NCI-H524 treated with DMSO at 0.1 percent for 48 hours (cell line): ENCODE measurements around the gene DMP1.
A peak's percentile ranks its signal among the peaks of the same experiment; 100 is the strongest.

Experiments used
- DNase-seq: peaks from one replicate; lab custom pipeline; 2025; lab: John Stamatoyannopoulos, UW

The DMP1 gene, protein sequence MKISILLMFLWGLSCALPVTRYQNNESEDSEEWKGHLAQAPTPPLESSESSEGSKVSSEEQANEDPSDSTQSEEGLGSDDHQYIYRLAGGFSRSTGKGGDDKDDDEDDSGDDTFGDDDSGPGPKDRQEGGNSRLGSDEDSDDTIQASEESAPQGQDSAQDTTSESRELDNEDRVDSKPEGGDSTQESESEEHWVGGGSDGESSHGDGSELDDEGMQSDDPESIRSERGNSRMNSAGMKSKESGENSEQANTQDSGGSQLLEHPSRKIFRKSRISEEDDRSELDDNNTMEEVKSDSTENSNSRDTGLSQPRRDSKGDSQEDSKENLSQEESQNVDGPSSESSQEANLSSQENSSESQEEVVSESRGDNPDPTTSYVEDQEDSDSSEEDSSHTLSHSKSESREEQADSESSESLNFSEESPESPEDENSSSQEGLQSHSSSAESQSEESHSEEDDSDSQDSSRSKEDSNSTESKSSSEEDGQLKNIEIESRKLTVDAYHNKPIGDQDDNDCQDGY

DNA sequence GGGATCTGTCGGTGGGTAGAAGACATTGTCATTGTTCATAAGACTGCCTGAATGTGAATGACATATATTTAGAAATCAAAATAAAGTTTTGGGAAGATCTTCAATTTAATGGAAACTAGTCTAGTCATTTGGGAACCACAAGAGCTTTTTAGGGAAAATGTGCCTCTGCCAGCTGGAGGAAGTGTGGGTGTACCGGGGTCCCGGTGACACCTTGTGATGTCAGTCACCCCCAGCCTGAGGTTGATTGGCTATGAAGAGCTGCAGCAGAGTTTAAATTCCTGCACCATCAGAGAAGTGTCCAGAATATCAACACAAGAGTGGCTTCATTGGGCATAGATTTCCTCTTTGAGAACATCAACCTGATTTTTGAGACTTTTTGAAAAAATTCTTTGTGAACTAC lies at the start of gene DMP1:
TSS of gene DMP1 (plus strand) at position 301 of the 400 bp plus-strand sequence. CDS start 6,213 bp downstream, outside the sequence.
- no peak for DNase-seq

GRCh38 chr4:87601361-87601760 lies 48.7 kb upstream of the DMP1 start:
- DNase-seq, result no peak

DNA sequence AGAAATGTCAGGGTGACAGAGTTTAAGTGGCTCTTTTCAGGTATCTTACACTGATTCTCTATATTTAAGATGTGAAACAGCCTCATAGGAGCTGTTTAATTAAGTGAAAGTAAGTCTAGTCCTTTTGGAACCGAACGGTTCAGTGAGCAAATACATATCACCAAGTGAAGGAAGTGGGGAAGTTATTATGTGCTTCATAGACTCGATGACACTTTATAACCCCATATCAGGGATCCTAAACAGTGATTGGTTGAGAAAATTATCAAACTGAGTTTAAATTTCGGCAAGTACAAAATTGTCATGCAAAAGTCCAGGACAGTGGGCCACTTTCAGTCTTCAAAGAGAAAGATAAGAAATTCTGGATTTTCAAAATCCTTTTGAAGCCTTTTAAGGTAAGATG lies 41.9 kb upstream of the DMP1 start, which contains the start of gene DSPP:
TSS of gene DSPP (plus strand) at position 301 of the 400 bp plus-strand sequence. CDS start 2,380 bp downstream, outside the sequence.
- no peak for DNase-seq

GRCh38 chr4:87614292-87614890 lies 35.7 kb upstream of the DMP1 start:
- DNase-seq, result no peak

DNA sequence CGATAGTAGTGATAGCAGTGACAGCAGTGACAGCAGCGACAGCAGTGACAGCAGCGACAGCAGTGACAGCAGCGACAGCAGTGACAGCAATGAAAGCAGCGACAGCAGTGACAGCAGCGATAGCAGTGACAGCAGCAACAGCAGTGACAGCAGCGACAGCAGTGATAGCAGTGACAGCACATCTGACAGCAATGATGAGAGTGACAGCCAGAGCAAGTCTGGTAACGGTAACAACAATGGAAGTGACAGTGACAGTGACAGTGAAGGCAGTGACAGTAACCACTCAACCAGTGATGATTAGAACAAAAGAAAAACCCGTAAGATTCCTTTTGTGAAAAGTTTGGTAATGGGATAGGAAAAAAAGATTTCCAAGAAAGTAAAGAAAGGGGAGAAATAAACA lies 33.8 kb upstream of the DMP1 start:
- DNase-seq, result no peak

GRCh38 chr4:87620086-87620485 lies 30.0 kb upstream of the DMP1 start:
- no peak for DNase-seq

DNA sequence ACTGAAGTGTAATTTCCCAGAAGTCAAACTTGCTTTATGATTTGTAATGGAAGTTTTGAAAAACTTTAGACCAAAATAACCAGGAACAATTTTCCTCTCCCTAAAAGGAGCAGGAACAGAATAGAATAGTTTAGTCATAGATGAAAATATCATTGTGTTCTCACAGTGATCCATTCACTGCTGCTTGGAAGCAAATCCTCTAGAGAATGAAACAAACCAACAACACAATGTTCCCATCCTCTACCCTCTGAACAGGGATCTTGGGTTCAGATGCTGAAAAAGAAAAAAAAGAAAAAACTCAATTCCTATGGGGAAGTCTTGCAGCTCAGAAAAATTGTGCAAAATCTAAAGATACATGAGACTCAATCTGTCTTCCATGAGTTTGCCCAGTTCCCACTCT lies 29.6 kb upstream of the DMP1 start:
- no peak for DNase-seq

DNA sequence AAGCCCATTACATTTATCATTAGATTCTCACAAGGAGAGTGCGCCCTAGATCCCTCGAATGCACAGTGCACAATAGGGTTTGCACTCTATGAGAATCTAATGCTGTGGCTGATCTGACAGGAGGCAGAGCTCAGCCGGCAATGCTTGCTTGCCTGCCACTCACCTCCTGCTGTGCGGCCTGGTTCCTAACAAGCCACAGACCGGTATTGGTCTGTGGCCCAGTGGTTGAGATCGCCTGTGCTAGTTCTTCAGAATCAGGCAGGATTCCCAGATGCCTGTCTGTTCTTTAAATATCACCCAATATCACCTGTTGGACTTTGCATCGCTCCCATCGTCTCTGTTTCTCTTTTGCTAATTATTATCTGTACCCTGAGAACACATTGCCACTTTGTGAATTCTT lies 27.8 kb upstream of the DMP1 start:
- DNase-seq, result no peak

GRCh38 chr4:87624698-87625097 lies 25.4 kb upstream of the DMP1 start:
- DNase-seq, result no peak

DNA sequence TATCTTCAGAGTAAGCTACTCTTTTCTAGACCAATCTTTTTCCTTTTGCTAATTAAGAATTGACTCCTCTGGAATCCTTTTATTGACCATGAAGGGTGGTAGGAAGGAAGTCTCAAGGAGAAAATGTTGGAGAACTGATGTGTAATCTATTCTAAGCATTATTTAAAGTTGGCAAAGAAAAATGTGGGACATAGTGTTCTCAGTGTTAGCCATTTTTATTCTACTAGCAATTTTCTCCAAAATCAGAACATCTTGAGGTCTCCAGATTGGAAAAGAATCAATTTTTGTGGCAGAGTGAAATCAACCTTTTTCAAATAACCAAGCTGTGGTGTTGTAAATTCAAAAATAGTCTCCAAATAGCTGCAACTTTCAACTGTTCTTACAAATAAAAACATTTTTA lies 18.4 kb upstream of the DMP1 start:
- DNase-seq, result no peak

DNA sequence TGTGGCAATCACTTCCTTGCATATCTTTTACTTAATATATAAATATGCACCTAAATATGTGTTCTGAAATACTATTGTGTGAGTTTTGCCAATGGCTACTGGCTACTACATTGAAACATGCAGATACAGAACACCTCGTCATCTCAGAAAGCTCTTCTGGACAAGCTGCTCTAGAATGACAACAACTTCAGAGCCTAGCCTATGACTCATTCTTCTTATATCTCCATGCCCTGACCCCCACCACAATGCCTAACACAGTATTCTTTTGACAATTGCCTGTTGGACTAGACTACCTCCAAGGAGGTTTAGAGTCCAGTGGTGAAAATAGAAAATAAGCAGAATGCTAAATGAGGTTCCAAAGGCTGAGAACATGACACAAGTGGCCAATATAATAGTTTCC lies 17.6 kb upstream of the DMP1 start:
- no peak for DNase-seq

DNA sequence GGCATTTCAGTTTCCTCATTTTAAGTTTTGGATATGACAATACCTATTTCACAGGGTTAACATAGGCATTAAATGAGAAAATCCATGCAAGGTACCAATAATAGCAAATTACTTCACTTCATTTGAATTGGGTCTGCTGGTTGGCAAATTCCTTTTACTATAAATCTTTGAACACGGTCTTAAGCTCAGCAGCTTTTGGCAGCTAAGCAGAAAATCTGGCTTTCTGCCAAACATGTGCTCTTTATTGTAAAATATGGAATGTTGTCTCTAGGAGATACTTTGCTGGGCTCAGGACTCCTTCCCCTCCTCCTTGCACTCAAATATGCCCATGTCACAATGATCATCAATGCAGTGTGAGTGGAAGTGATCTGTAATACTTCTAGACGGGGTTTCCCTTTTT lies 16.8 kb upstream of the DMP1 start:
- peak; percentile 13 for DNase-seq

GRCh38 chr4:87644286-87644685 lies 5.8 kb upstream of the DMP1 start:
- DNase-seq, result no peak

DNA sequence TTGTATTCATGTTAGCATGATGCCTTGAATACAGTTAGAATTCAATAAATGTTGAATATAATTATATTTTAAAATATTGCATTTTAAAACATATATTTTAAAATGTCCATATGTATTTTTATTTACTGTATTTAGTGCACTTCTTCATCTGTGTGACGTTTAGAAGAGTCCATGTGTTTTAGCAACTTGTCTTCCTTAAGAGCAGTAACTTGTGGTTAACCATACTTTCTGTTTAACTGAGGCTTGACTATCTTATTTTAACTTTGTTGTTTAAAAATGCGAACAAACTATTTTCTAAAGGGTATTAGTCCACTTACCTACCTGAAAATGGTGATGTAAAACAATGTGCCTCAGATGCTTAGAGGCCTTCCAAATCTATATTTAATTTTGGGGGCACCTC lies 858 bp downstream of the DMP1 start:
- no peak for DNase-seq

GRCh38 chr4:87651941-87652340 lies 1.9 kb downstream of the DMP1 start:
- no peak for DNase-seq

DNA sequence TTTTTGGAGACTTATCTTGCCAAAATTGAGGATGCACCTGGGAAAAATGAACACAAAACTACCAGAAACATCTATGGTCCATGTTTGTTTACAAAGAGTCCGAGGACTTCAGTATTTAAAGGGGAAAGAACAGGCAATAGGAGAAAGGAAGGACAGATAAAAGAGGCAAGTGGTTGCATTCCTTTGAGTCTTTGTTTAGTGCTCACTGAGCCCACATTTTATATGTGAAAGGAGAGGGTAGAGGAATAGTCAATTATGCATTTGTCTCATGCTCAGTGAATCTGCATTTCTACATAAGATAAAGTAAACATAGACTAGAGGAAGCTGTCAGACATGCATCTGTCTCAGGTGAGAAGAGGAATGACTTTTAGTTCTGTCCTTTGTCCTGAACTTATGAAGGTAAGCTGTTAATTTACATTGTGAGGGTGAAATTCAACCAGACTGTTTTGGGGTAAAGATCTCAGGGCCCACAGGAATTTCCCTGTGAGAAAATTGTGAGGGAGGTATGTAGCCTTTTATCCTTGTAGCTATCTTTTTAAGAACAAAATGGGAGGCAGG lies 4.5 kb downstream of the DMP1 start:
- no peak for DNase-seq

DNA sequence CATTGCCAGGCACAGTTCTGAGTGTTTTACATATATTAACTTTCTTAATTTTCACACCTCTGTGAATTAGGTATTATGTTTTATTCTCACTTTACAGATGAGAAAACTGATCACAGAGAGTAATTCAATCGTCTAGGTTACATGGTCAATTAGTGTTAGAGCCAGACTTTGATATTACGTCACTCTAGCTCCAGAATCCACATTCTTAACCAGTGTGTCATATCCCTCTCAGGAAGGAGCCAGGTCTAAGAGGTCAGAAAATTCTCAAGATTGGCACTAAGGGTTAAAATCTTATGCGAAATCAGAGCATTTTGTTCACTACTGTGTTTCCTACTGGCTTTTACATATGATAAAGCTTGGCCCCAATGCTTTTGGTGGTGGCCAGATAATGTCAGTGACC lies 7.4 kb downstream of the DMP1 start:
- no peak for DNase-seq

DNA sequence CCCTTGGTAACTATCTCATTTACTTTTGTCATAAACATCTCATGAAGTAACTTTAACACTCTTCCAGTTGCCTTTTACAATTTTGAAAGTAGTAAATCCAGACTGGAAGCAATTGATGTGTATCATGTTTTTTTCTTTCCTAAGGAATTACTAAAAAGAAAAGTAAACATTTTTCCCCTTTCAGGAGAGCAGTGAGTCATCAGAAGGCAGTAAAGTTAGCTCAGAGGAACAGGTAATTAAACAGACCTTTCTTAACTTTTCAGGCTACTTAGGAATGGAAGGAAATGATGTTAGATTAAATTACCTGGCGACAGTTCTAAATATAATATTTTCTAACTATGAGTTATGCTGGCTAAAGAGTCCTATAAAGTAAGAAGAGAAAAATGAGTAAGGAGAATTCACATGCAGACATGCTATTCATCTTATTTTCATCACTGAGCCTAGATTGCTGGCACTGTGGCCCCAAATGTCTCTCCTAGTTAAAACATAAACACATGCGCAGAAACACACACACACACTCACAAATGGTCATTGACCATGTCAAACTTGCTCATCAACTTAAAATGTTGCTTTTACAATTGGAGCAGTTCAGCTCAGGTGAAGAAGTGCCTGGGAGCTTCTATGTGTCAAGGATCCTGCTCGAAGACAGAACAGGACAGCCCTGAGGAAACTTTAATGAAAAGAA lies 9.3 kb downstream of the DMP1 start:
- DNase-seq, result no peak

DNA sequence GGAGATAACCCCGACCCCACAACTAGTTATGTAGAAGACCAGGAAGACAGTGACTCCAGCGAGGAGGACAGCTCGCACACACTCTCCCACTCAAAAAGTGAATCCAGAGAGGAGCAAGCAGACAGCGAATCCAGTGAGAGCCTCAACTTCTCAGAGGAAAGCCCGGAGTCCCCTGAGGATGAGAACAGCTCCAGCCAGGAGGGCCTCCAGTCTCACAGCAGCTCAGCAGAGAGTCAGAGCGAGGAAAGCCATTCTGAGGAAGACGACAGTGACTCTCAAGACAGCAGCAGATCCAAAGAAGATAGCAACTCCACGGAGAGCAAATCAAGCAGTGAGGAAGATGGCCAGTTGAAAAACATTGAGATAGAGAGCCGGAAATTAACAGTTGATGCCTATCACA lies 12.8 kb downstream of the DMP1 start:
- no peak for DNase-seq

- DNase-seq, result peak; percentile 0
Measured at GRCh38 chr4:87669373-87669772, 19.3 kb downstream of the DMP1 start.

DNA sequence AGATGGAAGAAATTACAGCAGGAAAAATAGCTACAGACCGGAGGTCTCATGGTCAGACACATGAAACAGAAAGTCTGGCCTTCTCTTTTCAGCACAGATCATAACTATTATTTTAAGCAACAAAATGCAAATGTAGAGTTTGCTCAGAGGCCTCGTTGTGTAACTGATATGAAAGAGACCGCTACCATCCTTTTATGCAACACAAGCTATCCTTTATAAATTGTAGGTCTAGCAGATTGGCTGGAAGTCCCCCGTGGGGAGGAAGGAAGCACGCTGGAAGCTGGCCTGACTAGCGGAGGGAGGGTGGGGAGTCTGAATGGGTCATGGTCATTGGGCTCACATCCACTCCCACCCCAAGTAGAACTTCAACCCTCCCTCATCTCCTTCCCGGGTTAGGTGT lies 27.7 kb downstream of the DMP1 start:
- no peak for DNase-seq

DNA sequence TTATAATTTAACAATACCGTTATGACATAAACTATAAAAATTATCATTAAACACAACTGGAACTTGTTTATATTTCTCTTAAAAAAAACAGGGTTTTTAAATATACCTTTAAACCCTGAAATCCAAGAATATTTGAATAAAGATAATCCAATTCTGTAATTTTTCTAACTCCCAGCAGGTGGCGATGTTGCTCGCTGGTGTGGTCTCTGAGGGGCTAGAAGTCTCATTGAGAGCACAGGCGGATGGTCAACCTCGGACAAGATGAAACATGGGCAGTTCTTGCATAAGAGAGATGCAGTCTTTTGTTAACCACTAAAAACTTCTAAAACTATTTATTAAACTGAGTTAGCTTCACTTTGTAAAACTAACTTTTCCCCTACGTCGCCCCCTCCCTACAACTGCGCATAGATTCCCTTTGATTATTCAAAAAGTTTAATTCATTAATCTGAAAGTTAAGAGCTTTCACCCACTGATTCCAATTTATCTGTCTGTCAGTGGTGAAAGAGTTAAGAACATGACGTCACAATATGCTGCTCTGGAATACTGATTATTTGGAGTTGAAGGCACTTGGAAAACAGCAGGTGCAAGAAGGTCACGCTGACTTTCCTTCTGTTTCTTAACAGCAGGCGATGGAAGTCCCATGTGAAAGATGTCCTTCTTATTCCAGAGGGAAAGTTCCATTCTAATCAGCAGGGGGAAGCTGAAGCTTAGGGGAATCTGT lies 29.5 kb downstream of the DMP1 start:
- no peak for DNase-seq
